K562 (cell line): ENCODE results near the gene PMIS2. TPM values are rescaled to one million over a fixed set of nuclear protein-coding genes. Genes with fewer than 3 reads are reported as not detected.
A peak's percentile ranks its signal among the peaks of the same experiment; 100 is the strongest.

Source experiments
- BCOR ChIP-seq: fragments of 450-650 bp; IDR thresholded peaks from 2 replicates; pipeline ENCODE4 v1.6.1; 2016
- CBFA2T2 ChIP-seq: fragments of 450-650 bp; conservative IDR thresholded peaks from 2 replicates; pipeline ENCODE4 v1.6.1; 2017; ENCODE audit warnings: mild to moderate bottlenecking
- CHD1 ChIP-seq: fragments of 200-600 bp; sonication (generic); IDR thresholded peaks from one replicate; pipeline ENCODE4 v1.6.1; 2012; ENCODE audit warnings: mild to moderate bottlenecking, moderate library complexity, low read length, inconsistent platforms
- EGR1 ChIP-seq: fragments of 450-650 bp; conservative IDR thresholded peaks from 2 replicates; pipeline ENCODE4 v1.6.1; 2017; ENCODE audit warnings: mild to moderate bottlenecking
- ETV6 ChIP-seq, 3 experiments: fragments of 150-350 bp in 1 of 3; sonication (generic) in 1 of 3; formaldehyde crosslinking in 1 of 3; IDR thresholded peaks; 2 replicates each; pipeline versions ENCODE4 v1.6.1 to v1.8.0; 2014 to 2022; ENCODE audit warnings: borderline replicate concordance in 2 of 3, low read depth in 2 of 3, antibody characterized with exemption in 1 of 3, low read length in 1 of 3, mild to moderate bottlenecking in 1 of 3, missing genetic modification reagents in 1 of 3
- IRF2 ChIP-seq: sonication (generic); formaldehyde crosslinking; IDR thresholded peaks from 2 replicates; pipeline ENCODE4 v1.8.1; 2022; ENCODE audit warnings: mild to moderate bottlenecking, missing genetic modification reagents
- PHB2 ChIP-seq: fragments of 450-650 bp; IDR thresholded peaks from 2 replicates; pipeline ENCODE4 v1.6.1; 2017; ENCODE audit warnings: low read depth
- SMAD4 ChIP-seq: fragments of 250-450 bp; sonication (Bioruptor Pico); conservative IDR thresholded peaks from 2 replicates; pipeline ENCODE4 v1.8.0; 2021; ENCODE audit warnings: inconsistent platforms, mild to moderate bottlenecking, moderate library complexity
- SNRNP70 ChIP-seq: fragments of 200-400 bp; formaldehyde crosslinking; optimal IDR thresholded peaks from 2 replicates; pipeline ENCODE3; 2017; ENCODE audit warnings: low read depth, low read length
- TAF1 ChIP-seq: IDR thresholded peaks from 2 replicates; pipeline ENCODE4 v1.6.1; 2011; ENCODE audit warnings: mild to moderate bottlenecking, low read length, moderate library complexity; ENCODE audit not compliant: insufficient read depth, control insufficient read depth, severe bottlenecking; ENCODE audit errors: extremely low read depth
- TOE1 ChIP-seq, 2 experiments: fragments of 450-650 bp in 1 of 2; sonication (generic) in 1 of 2; formaldehyde crosslinking in 1 of 2; IDR thresholded peaks; 2 replicates each; pipeline versions ENCODE4 v1.7.1 to v1.8.0; 2016 to 2022; ENCODE audit warnings: borderline replicate concordance in 2 of 2, mild to moderate bottlenecking in 2 of 2, antibody characterized with exemption in 1 of 2, inconsistent platforms in 1 of 2, low read depth in 1 of 2, missing genetic modification reagents in 1 of 2, moderate library complexity in 1 of 2
- ZNF143 ChIP-seq: sonication (generic); formaldehyde crosslinking; IDR thresholded peaks from 2 replicates; pipeline ENCODE4 v1.9.0; 2022; ENCODE audit warnings: mild to moderate bottlenecking, missing genetic modification reagents
- ZNF232 ChIP-seq: sonication (generic); formaldehyde crosslinking; IDR thresholded peaks from 2 replicates; pipeline ENCODE4 v1.8.0; 2022; ENCODE audit warnings: mild to moderate bottlenecking, missing genetic modification reagents
- ZNF3 ChIP-seq: fragments of 250-450 bp; sonication (Bioruptor Pico); IDR thresholded peaks from 2 replicates; pipeline ENCODE4 v1.5.0; 2021; ENCODE audit warnings: mild to moderate bottlenecking, moderate library complexity
- ZNF354B ChIP-seq: fragments of 250-450 bp; sonication (Bioruptor Pico); IDR thresholded peaks from 2 replicates; pipeline ENCODE4 v1.4.0; 2020
- ZNF436 ChIP-seq: fragments of 250-450, 450-650 bp; sonication (Bioruptor Pico); formaldehyde crosslinking; IDR thresholded peaks from 2 replicates; pipeline ENCODE4 v1.7.0; 2020; ENCODE audit warnings: mild to moderate bottlenecking
- ZNF699 ChIP-seq: fragments of 250-450 bp; sonication (Bioruptor Pico); IDR thresholded peaks from 2 replicates; pipeline ENCODE4 v1.8.0; 2021; ENCODE audit warnings: mild to moderate bottlenecking, moderate library complexity; ENCODE audit not compliant: insufficient replicate concordance
- polyA plus RNA-seq, 8 experiments: library from polyadenylated mRNA; depleted of rRNA in 4 of 8; stranded (reverse) in 5 of 8; unstranded in 3 of 8; fragments of >200 nt; fragmentation: Nextera tagmentation in 2 of 8; fragmentation: Illumina TruSeq in 1 of 8; extraction: Ambion mirVana in 2 of 8; extraction: Trizol in 1 of 8; gene quantifications; 2 replicates each; pipeline versions ENCODE4 v1.2.1 to v1.2.3, GENCODE V29; 2011 to 2014; ENCODE audit warnings: inconsistent platforms in 1 of 8, missing spikeins in 1 of 8
- total RNA-seq, 7 experiments: library from RNA; depleted of rRNA in 6 of 7; stranded (reverse); fragments of >200 nt in 6 of 7; fragmentation: Illumina TruSeq in 2 of 7; extraction: Trizol in 2 of 7; gene quantifications; 2 replicates each; pipeline versions ENCODE4 v1.2.1 to v1.2.3, GENCODE V29; 2011 to 2021; ENCODE audit warnings: low replicate concordance in 1 of 7
- TF ChIP-seq, protein P1 (sequence below): fragments of 250-450 bp; sonication (Bioruptor Pico); IDR thresholded peaks from 2 replicates; pipeline ENCODE4 v1.5.0; 2022; ENCODE audit warnings: mild to moderate bottlenecking
- TF ChIP-seq, protein P2 (sequence below): fragments of 250-450 bp; sonication (Bioruptor Pico); IDR thresholded peaks from 2 replicates; pipeline ENCODE4 v1.4.0; 2020; ENCODE audit warnings: mild to moderate bottlenecking, moderate library complexity, borderline replicate concordance
- TF ChIP-seq, protein P3 (sequence below): IDR thresholded peaks from 2 replicates; pipeline ENCODE4 v1.6.1; 2011; ENCODE audit warnings: borderline replicate concordance, low read depth, mild to moderate bottlenecking, moderate library complexity, low read length; ENCODE audit not compliant: insufficient read depth, poor library complexity, severe bottlenecking

Gene PMIS2
- total and polyA plus RNA-seq, 9 of the 15 experiments (the other 6 are each of a cell fraction or from before 2014, with no cell fraction given) = not detected

DNA sequence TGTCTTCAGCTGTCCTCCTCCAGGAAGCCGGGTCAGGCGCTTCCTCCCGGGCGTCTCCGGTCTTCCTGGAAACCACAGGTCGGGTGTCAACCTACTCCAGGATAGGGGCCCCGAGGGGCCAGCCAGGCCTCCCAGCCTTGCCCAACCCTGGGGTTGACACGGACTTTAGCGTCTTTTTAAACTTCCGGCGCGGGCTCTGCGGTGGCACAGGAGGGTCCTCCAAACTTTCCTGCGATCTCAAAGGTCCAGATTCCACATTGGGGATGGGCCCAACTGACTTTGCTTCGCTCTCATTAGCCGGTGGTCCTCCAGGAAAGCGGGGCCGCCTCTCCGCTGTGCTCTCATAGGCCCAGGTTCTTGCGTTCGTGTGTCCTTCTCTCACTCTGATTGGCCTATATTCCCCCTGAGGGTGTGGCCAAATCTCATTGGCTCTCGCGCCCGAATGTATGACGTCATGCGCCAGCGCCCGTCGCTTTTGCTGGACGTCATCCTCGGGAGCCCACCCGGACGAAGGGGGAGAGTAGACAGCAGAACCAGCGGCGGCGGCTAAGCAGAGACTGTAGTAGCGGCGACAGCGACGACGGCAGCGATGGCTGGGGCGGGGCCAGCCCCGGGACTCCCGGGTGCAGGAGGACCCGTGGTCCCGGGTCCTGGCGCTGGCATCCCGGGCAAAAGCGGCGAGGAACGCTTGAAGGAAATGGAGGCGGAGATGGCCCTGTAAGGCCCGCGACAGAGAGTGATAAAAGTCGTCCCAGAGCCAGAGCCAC lies 42.8 kb downstream of the PMIS2 start, which contains the start of gene RBM42 (continued):
- no peak for TF ChIP-seq ZNF354B
- TF ChIP-seq, protein P1, sequence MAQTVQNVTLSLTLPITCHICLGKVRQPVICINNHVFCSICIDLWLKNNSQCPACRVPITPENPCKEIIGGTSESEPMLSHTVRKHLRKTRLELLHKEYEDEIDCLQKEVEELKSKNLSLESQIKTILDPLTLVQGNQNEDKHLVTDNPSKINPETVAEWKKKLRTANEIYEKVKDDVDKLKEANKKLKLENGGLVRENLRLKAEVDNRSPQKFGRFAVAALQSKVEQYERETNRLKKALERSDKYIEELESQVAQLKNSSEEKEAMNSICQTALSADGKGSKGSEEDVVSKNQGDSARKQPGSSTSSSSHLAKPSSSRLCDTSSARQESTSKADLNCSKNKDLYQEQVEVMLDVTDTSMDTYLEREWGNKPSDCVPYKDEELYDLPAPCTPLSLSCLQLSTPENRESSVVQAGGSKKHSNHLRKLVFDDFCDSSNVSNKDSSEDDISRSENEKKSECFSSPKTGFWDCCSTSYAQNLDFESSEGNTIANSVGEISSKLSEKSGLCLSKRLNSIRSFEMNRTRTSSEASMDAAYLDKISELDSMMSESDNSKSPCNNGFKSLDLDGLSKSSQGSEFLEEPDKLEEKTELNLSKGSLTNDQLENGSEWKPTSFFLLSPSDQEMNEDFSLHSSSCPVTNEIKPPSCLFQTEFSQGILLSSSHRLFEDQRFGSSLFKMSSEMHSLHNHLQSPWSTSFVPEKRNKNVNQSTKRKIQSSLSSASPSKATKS (CRISPR knock-in tag) = no peak
- TF ChIP-seq PHB2 = no peak
- no peak for TF ChIP-seq ZNF436 (CRISPR knock-in tag)
- TF ChIP-seq BCOR = no peak
- peak; percentile 12 for TF ChIP-seq CHD1
- TF ChIP-seq ZNF143 (CRISPR knock-in tag) = no peak
- TF ChIP-seq SMAD4 (CRISPR knock-in tag) = no peak; the same call in 1 of the 2 replicates
- no peak for TF ChIP-seq ZNF3 (CRISPR knock-in tag)
- TF ChIP-seq, protein P2, sequence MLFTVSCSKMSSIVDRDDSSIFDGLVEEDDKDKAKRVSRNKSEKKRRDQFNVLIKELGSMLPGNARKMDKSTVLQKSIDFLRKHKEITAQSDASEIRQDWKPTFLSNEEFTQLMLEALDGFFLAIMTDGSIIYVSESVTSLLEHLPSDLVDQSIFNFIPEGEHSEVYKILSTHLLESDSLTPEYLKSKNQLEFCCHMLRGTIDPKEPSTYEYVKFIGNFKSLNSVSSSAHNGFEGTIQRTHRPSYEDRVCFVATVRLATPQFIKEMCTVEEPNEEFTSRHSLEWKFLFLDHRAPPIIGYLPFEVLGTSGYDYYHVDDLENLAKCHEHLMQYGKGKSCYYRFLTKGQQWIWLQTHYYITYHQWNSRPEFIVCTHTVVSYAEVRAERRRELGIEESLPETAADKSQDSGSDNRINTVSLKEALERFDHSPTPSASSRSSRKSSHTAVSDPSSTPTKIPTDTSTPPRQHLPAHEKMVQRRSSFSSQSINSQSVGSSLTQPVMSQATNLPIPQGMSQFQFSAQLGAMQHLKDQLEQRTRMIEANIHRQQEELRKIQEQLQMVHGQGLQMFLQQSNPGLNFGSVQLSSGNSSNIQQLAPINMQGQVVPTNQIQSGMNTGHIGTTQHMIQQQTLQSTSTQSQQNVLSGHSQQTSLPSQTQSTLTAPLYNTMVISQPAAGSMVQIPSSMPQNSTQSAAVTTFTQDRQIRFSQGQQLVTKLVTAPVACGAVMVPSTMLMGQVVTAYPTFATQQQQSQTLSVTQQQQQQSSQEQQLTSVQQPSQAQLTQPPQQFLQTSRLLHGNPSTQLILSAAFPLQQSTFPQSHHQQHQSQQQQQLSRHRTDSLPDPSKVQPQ (CRISPR knock-in tag) = no peak
- TF ChIP-seq ZNF699 = no peak
- TF ChIP-seq SNRNP70 = no peak
- TF ChIP-seq, protein P3, sequence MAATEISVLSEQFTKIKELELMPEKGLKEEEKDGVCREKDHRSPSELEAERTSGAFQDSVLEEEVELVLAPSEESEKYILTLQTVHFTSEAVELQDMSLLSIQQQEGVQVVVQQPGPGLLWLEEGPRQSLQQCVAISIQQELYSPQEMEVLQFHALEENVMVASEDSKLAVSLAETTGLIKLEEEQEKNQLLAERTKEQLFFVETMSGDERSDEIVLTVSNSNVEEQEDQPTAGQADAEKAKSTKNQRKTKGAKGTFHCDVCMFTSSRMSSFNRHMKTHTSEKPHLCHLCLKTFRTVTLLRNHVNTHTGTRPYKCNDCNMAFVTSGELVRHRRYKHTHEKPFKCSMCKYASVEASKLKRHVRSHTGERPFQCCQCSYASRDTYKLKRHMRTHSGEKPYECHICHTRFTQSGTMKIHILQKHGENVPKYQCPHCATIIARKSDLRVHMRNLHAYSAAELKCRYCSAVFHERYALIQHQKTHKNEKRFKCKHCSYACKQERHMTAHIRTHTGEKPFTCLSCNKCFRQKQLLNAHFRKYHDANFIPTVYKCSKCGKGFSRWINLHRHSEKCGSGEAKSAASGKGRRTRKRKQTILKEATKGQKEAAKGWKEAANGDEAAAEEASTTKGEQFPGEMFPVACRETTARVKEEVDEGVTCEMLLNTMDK = no peak
- no peak for TF ChIP-seq CBFA2T2
- no peak for TF ChIP-seq IRF2 (CRISPR knock-in tag)
- peak; percentile 16 for TF ChIP-seq TAF1
- no peak for TF ChIP-seq ZNF232 (CRISPR knock-in tag)
- TF ChIP-seq EGR1 = 0 out of 2 replicates have a peak, but pooled peaks have one; percentile 21
- TF ChIP-seq ETV6 (IDR thresholded peaks at IDR 0.05; ENCODE audit: borderline replicate concordance in 1 of 2, low read depth in 2 of 2, low read length in 1 of 2) = no peak; a peak in 2 of 4 replicates
- no peak for TF ChIP-seq ETV6 (CRISPR knock-in tag; IDR thresholded peaks at IDR 0.05; ENCODE audit: borderline replicate concordance)
- peak; percentile 67; the same call in 1 of the 2 replicates for TF ChIP-seq TOE1 (IDR thresholded peaks at IDR 0.05; ENCODE audit: borderline replicate concordance)
- TF ChIP-seq TOE1 (CRISPR knock-in tag; IDR thresholded peaks at IDR 0.05; ENCODE audit: borderline replicate concordance, low read depth) = no peak
